Suppressor macrophage treated with lipopolysaccharide for 1 hour (primary cell): ENCODE data around the gene CMTM3.
A peak's percentile ranks its signal among the peaks of the same experiment; 100 is the strongest.
"Not testable (repeated sequence)": the region's sequence is repeated elsewhere in the genome, so short reads cannot be mapped to it uniquely, and the experiment has no call there.

Experiments
- DNase-seq, 3 donors: peaks; one replicate each; pipeline ENCODE4 v3.0.0-alpha.2; 2020 to 2022

The CMTM3 gene

DNA sequence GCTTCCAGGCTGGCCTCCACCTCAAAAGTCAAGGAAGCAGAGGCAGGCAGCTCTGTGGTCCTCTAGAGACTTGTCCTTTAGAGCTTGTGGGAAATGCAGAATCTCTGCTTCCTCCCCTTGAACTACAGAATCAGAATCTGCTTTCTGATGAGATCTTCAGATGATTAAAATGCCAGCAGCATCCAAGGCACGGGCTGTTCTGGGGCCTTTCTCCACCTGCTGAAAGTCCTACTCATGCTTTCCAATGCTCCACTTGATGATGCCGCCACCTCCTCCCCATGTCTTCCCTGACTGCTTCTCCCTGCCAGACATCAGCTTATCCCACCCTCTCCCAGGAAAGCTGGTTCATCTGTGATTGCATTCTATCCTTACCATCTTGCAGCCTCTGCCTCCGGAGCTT, 33.3 kb downstream of the CMTM3 start:
- DNase-seq: no peak

- DNase-seq: peak in 1 of 3 donors; percentile 27
Measured at GRCh38 chr16:66639091-66639885, 34.8 kb downstream of the CMTM3 start.

- no peak for DNase-seq
Measured at GRCh38 chr16:66640724-66641314, 36.3 kb downstream of the CMTM3 start.

- DNase-seq: no peak
Measured at GRCh38 chr16:66641387-66641786, 36.9 kb downstream of the CMTM3 start.

GRCh38 chr16:66647866-66648265, 43.4 kb downstream of the CMTM3 start:
- DNase-seq: no peak

DNA sequence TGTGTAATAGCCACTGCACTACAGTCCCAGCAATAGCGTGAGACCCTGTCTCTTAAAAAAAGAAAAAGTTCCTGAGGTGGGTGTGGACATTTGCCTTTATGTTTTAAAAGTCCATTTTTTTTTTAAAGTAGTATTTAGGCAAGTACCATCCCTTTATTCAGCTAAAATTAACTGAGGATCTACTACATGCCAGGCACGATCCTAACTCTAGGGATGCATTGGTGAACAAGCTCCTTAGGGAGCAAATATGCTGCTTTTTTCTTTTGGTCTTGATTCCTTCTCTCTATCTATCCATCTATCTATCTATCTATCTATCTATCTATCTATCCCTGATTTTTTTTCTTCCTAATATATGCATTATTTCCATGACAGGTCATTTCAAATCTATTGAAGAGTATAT, 44.7 kb downstream of the CMTM3 start:
- no peak for DNase-seq

DNA sequence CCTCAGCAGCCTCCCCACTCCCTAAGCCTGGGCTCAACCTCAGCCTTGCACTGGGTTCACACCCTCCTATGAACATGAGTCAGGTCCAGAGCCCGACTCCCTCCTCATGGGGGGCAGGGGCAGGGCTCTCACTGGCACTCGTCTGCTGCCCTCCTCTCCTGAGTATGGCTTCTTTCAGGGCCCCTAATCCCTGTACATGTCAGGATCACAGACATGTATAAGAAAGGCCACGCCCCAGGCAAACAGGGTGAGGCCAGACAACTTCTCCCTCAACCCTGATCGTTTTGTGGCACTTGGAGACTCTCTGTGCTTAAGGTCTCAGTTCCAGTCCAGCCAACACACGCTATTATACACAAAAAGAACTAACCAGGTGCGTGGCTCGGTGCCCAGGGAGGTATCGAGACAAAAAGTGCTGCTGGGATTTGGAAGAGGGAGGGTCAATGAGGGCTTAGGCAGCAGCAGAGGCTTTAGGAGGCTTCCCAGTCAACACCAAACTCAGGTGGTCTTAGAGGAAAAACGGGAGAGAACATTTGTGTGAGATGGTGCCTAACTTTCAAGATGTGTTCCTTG, 45.2 kb downstream of the CMTM3 start:
- DNase-seq: no peak

GRCh38 chr16:66650707-66651473, 46.4 kb downstream of the CMTM3 start:
- DNase-seq: peak; percentile 79 to 90 (median 86)

- DNase-seq: no peak
Measured at GRCh38 chr16:66651474-66651765, 46.9 kb downstream of the CMTM3 start.

DNA sequence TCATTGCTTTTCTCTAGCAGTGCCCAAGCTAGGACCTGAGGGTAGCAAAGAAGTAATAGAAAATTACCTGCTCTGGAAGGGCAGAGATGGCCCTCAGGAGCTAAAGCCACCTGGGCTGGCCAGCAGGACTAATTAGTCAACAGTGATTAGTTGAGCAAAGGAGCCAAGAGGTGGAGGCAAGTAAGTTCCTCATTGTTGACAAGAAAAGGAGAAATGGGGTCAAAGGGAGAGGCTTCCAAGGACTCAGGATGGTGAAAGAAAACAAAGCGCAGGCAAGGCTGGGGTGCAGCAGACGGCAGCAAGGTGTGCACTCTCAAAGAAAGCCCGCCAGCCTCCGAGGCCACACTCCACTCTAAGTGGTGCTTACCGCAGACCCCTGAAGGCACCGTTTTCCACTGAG, 47.5 kb downstream of the CMTM3 start:
- DNase-seq: peak; percentile 21 to 31 (median 30)

DNA sequence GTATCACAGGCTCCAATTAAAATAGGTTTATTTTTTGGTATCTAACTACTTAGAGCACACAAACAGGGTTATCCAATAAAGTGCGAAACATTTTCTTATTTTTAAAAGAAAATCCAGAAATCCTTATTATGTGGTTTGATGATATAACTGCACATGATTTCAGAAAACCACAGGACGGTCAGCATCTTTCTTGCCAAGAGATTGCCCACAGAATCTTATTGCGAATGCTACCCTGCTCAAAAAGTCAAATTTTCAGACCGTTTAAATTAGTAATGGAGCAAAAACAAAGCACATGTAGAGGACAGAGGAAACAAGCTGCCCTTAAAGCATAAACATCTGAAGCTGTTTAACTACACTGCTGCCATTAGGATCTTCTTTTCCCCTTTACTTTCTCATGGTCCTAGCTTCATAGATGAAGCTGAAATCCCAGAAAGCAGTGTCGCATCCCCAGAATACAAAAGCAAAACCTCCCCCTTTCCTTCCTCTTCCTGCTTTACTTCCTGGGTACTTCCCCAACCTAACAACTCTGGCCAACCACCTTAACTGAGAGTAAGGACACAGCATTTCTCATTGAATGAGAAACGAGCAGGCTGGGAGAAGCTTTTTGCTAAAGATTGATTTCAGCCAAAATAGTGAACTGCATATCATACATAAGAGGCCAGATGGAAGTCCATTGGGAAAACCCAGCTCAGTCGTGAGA, 48.3 kb downstream of the CMTM3 start:
- DNase-seq: peak; percentile 34 to 61 (median 42)

DNA sequence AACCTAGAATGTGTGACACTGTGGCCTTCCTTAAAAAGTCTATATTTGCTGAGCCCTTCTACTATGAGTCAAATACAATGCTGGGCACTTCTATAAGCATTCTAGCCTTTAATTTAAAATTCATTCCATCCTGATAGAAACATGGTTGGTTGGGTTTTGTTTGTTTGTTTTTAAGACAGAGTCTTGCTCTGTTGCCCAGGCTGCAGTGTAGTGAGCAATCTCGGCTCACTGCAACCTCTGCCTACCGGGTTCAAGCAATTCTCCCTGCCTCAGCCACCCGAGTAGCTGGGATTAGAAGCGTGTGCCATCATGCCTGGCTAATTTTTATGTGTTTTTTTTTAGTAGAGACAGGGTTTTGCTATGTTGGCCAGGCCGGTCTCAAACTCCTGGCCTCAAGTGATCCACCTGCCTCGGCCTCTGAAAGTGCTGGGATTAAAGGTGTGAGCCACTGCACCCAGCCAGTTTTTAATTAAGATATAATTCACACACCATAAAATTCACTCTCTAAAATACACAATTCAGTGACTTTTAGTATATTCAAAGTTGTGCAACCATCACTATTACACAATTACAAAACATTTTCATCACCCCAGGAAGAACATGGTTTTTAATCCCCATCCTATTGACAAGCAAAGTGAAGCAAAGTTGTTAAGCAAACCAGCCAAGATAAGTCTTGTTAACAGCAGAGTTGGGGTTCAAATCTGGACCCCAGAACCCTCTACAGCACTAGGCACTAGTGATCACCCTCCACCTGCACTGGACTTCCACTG, 49.3 kb downstream of the CMTM3 start:
- DNase-seq: peak in 2 of 3 donors; percentile 50 to 59

GRCh38 chr16:66656547-66656946, 52.0 kb downstream of the CMTM3 start:
- DNase-seq: no peak

- DNase-seq: no peak
Measured at GRCh38 chr16:66658143-66658859, 53.8 kb downstream of the CMTM3 start.

- no peak for DNase-seq
Measured at GRCh38 chr16:66658860-66659190, 54.3 kb downstream of the CMTM3 start.

- peak; percentile 67 to 72 (median 72) for DNase-seq
Measured at GRCh38 chr16:66660422-66661209, 56.1 kb downstream of the CMTM3 start.

GRCh38 chr16:66661210-66661560, 56.7 kb downstream of the CMTM3 start:
- no peak for DNase-seq

DNA sequence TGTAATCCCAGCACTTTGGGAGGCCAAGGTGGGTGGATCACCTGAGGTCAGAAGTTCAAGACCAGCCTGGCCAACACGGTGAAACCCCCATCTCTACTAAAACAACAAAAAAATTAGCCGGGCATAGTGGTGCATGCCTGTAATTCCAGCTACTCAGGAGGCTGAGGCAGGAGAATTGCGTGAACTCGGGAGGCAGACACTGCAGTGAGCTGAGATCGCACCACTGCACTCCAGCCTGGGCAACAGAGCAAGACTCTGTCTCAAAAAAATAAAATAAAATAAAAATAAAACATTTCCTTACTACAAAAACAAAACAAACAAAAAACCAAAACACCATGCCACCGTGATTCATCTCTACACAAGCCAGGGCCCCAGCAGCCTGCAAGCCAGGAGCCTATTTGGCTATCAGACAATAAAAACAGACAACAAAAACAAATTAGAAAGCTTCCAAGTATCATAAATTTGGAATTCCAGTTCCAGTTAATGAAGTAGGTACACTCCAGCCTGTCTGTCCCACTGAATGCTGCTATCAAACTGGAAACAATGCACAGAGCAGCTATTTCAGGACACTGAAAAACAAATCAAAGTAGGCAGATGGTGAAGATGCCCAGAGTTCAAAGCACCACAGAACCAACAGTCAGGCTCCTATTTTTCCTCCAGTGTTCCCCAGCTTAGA, 57.3 kb downstream of the CMTM3 start:
- DNase-seq: not testable (repeated sequence)

DNA sequence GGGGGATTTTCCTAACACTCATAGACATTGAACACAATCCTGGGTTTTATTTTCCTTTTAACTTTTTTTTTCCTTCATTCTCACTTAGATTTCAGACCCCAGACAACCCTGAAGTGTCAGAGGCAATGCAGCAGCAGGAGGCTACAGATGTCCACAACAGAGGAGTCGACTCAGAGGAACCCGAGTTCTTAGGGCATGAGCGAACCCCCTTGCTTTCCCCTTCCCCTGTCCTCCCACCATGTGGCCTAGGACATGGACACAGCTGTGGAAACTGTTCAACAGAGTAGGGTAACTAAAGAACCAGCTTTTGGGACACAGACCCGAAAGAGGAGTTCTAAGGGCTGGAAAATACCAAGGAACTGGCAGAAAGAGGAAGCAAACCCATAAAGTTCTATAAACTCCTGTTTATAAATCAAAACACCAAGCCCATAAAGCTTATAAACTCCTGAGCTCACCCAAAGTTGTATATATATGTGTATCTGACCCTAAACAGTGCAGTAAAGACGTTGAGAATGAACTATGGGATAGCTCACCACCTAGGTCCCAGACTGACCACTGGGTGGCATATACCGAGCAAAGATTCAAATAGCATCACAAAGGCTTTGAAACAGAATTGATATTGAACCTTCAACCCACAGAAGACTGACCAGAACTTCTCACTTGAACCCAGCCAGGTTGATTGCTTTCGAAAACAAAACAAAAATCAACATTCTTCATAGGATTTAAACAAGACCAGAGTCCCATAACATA, 58.1 kb downstream of the CMTM3 start:
- peak in 2 of 3 donors; percentile 22 to 31 for DNase-seq
